CD14-positive monocyte (primary cell): ENCODE data around the gene LAMC3. TPM values are rescaled to one million over a fixed set of nuclear protein-coding genes. Genes with fewer than 3 reads are reported as not detected.

Source experiments
- DNase-seq, 3 donors: peaks; one replicate each; pipeline ENCODE4 v3.0.0-alpha.2; 2011 to 2022
- H2AFZ ChIP-seq: 2 replicates; pipeline ENCODE4 v1.6.0; 2012; ENCODE audit warnings: mild to moderate bottlenecking, low read depth, low read length, inconsistent platforms; ENCODE audit not compliant: insufficient read depth, poor library complexity, severe bottlenecking
- H3K27ac ChIP-seq, 2 donors: 1 replicate in 1 of 2; 2 replicates in 1 of 2; pipeline ENCODE4 v1.5.1; 2012 to 2013; ENCODE audit warnings: low read length in 2 of 2, control low read depth in 1 of 2, inconsistent platforms in 1 of 2, low read depth in 1 of 2, mild to moderate bottlenecking in 1 of 2
- H3K27me3 ChIP-seq, 2 donors: one replicate each; pipeline versions ENCODE4 v1.6.0 to v1.6.1; 2011 to 2013; ENCODE audit warnings: low read length in 2 of 2; ENCODE audit not compliant: control insufficient read depth in 2 of 2, insufficient read depth in 2 of 2
- H3K36me3 ChIP-seq, 2 donors: replicated peaks in 1 of 2; 1 replicate in 1 of 2; 2 replicates in 1 of 2; pipeline versions ENCODE4 v1.5.1 to v1.6.1; 2012 to 2013; ENCODE audit warnings: low read length in 2 of 2, control low read depth in 1 of 2, inconsistent platforms in 1 of 2, mild to moderate bottlenecking in 1 of 2; ENCODE audit not compliant: insufficient read depth in 2 of 2, control insufficient read depth in 1 of 2
- H3K4me1 ChIP-seq, 2 donors: 1 replicate in 1 of 2; 2 replicates in 1 of 2; pipeline versions ENCODE4 v1.5.1 to v1.6.1; 2012 to 2013; ENCODE audit warnings: low read length in 2 of 2, control low read depth in 1 of 2, inconsistent platforms in 1 of 2, mild to moderate bottlenecking in 1 of 2, moderate library complexity in 1 of 2; ENCODE audit not compliant: insufficient read depth in 2 of 2, control insufficient read depth in 1 of 2
- H3K4me2 ChIP-seq: replicated peaks from 2 replicates; pipeline ENCODE3; 2012; ENCODE audit warnings: low read length, moderate library complexity, mild to moderate bottlenecking; ENCODE audit not compliant: poor library complexity, severe bottlenecking; ENCODE audit errors: extremely low read depth
- H3K4me3 ChIP-seq, 3 experiments: fragments of 200-600 bp in 1 of 3; sonication (generic) in 1 of 3; replicated peaks in 1 of 3; 1 replicate in 2 of 3; 2 replicates in 1 of 3; pipeline ENCODE4 v1.5.1; 2011 to 2013; ENCODE audit warnings: low read length in 3 of 3, mild to moderate bottlenecking in 3 of 3, control low read depth in 2 of 3, low read depth in 2 of 3, inconsistent platforms in 1 of 3, moderate library complexity in 1 of 3
- H3K79me2 ChIP-seq: 2 replicates; pipeline ENCODE4 v1.6.0; 2012; ENCODE audit warnings: mild to moderate bottlenecking, control low read depth, inconsistent platforms, low read length, moderate library complexity; ENCODE audit not compliant: insufficient read depth
- H3K9ac ChIP-seq: 2 replicates; pipeline ENCODE4 v1.6.0; 2017; ENCODE audit warnings: low read length, mild to moderate bottlenecking; ENCODE audit not compliant: insufficient read depth, poor library complexity, severe bottlenecking
- H3K9me3 ChIP-seq, 2 donors: replicated peaks in 1 of 2; 1 replicate in 1 of 2; 2 replicates in 1 of 2; pipeline versions ENCODE4 v1.5.1 to v1.6.1; 2012 to 2013; ENCODE audit warnings: low read length in 2 of 2, control low read depth in 1 of 2; ENCODE audit not compliant: control insufficient read depth in 1 of 2, insufficient read depth in 1 of 2
- H4K20me1 ChIP-seq: 2 replicates; pipeline ENCODE4 v1.6.0; 2012; ENCODE audit warnings: mild to moderate bottlenecking, low read length, control low read depth, moderate library complexity; ENCODE audit not compliant: insufficient read depth
- H3K27ac Mint-ChIP-seq, 7 donors: one replicate each; pipeline ENCODE4 v1.8.0; 2020; ENCODE audit warnings: mild to moderate bottlenecking in 7 of 7, mixed read lengths in 7 of 7, moderate library complexity in 6 of 7, inconsistent platforms in 2 of 7
- H3K27me3 Mint-ChIP-seq, 3 donors: one replicate each; pipeline ENCODE4 v1.8.0; 2021 to 2022; ENCODE audit warnings: low read depth in 3 of 3, mild to moderate bottlenecking in 3 of 3, mixed read lengths in 3 of 3, moderate library complexity in 3 of 3, inconsistent platforms in 1 of 3
- H3K36me3 Mint-ChIP-seq, 2 donors: one replicate each; pipeline ENCODE4 v1.8.0; 2020; ENCODE audit warnings: mixed read lengths in 2 of 2, inconsistent platforms in 1 of 2, mild to moderate bottlenecking in 1 of 2
- H3K4me1 Mint-ChIP-seq: one replicate; pipeline ENCODE4 v1.8.0; 2020; ENCODE audit warnings: mild to moderate bottlenecking, mixed read lengths
- H3K4me3 Mint-ChIP-seq, 2 donors: one replicate each; pipeline ENCODE4 v1.8.0; 2020; ENCODE audit warnings: mild to moderate bottlenecking in 2 of 2, mixed read lengths in 2 of 2, moderate library complexity in 1 of 2
- H3K9me3 Mint-ChIP-seq, 7 donors: one replicate each; pipeline ENCODE4 v1.8.0; 2020 to 2022; ENCODE audit warnings: mixed read lengths in 7 of 7, mild to moderate bottlenecking in 6 of 7, moderate library complexity in 6 of 7, inconsistent platforms in 2 of 7
- WGBS: methylation state at CpG from one replicate; pipeline ENCODE4 v1.1.5; 2013; ENCODE audit warnings: missing lambda C conversion rate; ENCODE audit not compliant: insufficient coverage; 5-methylcytosine and 5-hydroxymethylcytosine counted together
- intact Hi-C, 2 donors: fragments of 100-400 bp; cut with micrococcal nuclease; formaldehyde crosslinking; loops; one replicate each; pipeline versions ENCODE4 v1.15.0 to v1.15.1; 2023
- polyA plus RNA-seq, 3 donors: library from polyadenylated mRNA; depleted of rRNA in 1 of 3; unstranded in 2 of 3; stranded (reverse) in 1 of 3; fragments of 300-500 nt in 2 of 3; fragments of >200 nt in 1 of 3; fragmentation: Illumina TruSeq in 2 of 3; gene quantifications; 1 replicate in 2 of 3; 2 replicates in 1 of 3; pipeline ENCODE4 v1.2.3, GENCODE V29; 2012 to 2021
- TF ChIP-seq, protein P1 (sequence below): fragments of 200-600 bp; IDR thresholded peaks from one replicate; pipeline ENCODE4 v1.8.0; 2022; ENCODE audit warnings: antibody characterized with exemption, mild to moderate bottlenecking

LAMC3 gene
- polyA plus RNA-seq, 3 donors: 0.19 TPM; not detected in 2

GRCh38 chr9:131103024-131103423 lies 94.0 kb downstream of the LAMC3 start:
- Histone ChIP-seq H3K9ac (no peak overlapping the region), H3K79me2 (no peaks in the 10 kb centered on the region), H3K4me1 (no peaks in the 10 kb centered on the region), H3K4me2 (no peak overlapping the region), H3K9me3 (no peaks in the 10 kb centered on the region), H3K27me3 (peaks cover 0 to 5% of the 10 kb centered on the region in 2 donors), H3K27ac (no peak overlapping the region), H2AFZ (no peak overlapping the region), H3K36me3 (no peaks in the 10 kb centered on the region), H3K4me3 (no peak overlapping the region), H4K20me1 (no peaks in the 10 kb centered on the region)
- H3K4me1 Mint-ChIP-seq: no peaks in the 10 kb centered on the region
- no peak for DNase-seq
- intact Hi-C loops: no loop called here
- peak overlapping the region in 1 of 7 donors; percentile 33 for H3K27ac Mint-ChIP-seq
- H3K27me3 Mint-ChIP-seq: peaks cover 4 to 10% (median 8%) of the 10 kb centered on the region in 3 donors
- H3K4me3 Mint-ChIP-seq: no peak overlapping the region
- 97% methylated on average over 5 of the region's 9 CpGs for WGBS
- no peaks in the 10 kb centered on the region for H3K9me3 Mint-ChIP-seq
- H3K36me3 Mint-ChIP-seq: no peaks in the 10 kb centered on the region
- TF ChIP-seq, protein P1, sequence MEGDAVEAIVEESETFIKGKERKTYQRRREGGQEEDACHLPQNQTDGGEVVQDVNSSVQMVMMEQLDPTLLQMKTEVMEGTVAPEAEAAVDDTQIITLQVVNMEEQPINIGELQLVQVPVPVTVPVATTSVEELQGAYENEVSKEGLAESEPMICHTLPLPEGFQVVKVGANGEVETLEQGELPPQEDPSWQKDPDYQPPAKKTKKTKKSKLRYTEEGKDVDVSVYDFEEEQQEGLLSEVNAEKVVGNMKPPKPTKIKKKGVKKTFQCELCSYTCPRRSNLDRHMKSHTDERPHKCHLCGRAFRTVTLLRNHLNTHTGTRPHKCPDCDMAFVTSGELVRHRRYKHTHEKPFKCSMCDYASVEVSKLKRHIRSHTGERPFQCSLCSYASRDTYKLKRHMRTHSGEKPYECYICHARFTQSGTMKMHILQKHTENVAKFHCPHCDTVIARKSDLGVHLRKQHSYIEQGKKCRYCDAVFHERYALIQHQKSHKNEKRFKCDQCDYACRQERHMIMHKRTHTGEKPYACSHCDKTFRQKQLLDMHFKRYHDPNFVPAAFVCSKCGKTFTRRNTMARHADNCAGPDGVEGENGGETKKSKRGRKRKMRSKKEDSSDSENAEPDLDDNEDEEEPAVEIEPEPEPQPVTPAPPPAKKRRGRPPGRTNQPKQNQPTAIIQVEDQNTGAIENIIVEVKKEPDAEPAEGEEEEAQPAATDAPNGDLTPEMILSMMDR: no peak

GRCh38 chr9:131103535-131103934 lies 94.6 kb downstream of the LAMC3 start:
- Mint-ChIP-seq H3K36me3 (no peaks in the 10 kb centered on the region), H3K9me3 (no peaks in the 10 kb centered on the region), H3K27me3 (peaks cover 0 to 7% (median 3%) of the 10 kb centered on the region in 3 donors), H3K4me3 (no peak overlapping the region), H3K27ac (no peak overlapping the region), H3K4me1 (no peaks in the 10 kb centered on the region)
- TF ChIP-seq, protein P1: no peak
- no peaks in the 10 kb centered on the region for H3K9me3 ChIP-seq
- H3K4me3 ChIP-seq: no peak overlapping the region
- intact Hi-C loops: no loop called here
- no peak overlapping the region for H3K27ac ChIP-seq
- no peaks in the 10 kb centered on the region for H3K27me3 ChIP-seq
- DNase-seq: no peak
- H3K36me3 ChIP-seq: no peaks in the 10 kb centered on the region
- H4K20me1 ChIP-seq: no peaks in the 10 kb centered on the region
- no peak overlapping the region for H3K9ac ChIP-seq
- WGBS: 100% methylated on average over 2 of the region's 3 CpGs
- no peak overlapping the region for H3K4me2 ChIP-seq
- no peaks in the 10 kb centered on the region for H3K4me1 ChIP-seq
- no peak overlapping the region for H2AFZ ChIP-seq
- H3K79me2 ChIP-seq: no peaks in the 10 kb centered on the region
